ENCODE data around the gene SERPINC1. TPM values are rescaled to one million over a fixed set of nuclear protein-coding genes. Genes with fewer than 3 reads are reported as not detected.

SERPINC1 gene
- total RNA-seq, 1 donor from 2014 or later, result 0.51 TPM

Other genes with a start within 250 kb of the SERPINC1 start
- 0.24 TPM for gene ANKRD45, start 247.5 kb downstream of the SERPINC1 start, total RNA-seq
- gene KLHL20, start 202.3 kb downstream of the SERPINC1 start, total RNA-seq, result 15.2 TPM
- gene DARS2, start 92.7 kb downstream of the SERPINC1 start, total RNA-seq, result 12.9 TPM
- 2.6 TPM for gene CENPL, start 92.4 kb downstream of the SERPINC1 start, total RNA-seq
- 50.2 TPM for gene GAS5, start 49.3 kb downstream of the SERPINC1 start, total RNA-seq
- 6.9 TPM for gene ZBTB37, start 48.9 kb downstream of the SERPINC1 start, total RNA-seq
- gene RC3H1, start 105.0 kb upstream of the SERPINC1 start, total RNA-seq, result 22.6 TPM
- 53.6 TPM for gene RABGAP1L, start 242.2 kb upstream of the SERPINC1 start, total RNA-seq